K562 (cell line): ENCODE results near the gene TANK. TPM values are rescaled to one million over a fixed set of nuclear protein-coding genes. Genes with fewer than 3 reads are reported as not detected.

ENCODE experiments used
- ADNP ChIP-seq: fragments of 200-800 bp; sonication (Bioruptor generic); IDR thresholded peaks from 2 replicates; pipeline ENCODE4 v1.6.1; 2016; ENCODE audit warnings: missing genetic modification characterization, missing compliant biosample characterization
- FIP1L1 ChIP-seq: fragments of 200-400 bp; formaldehyde crosslinking; IDR thresholded peaks from 2 replicates; pipeline ENCODE4 v1.6.1; 2018; ENCODE audit warnings: mild to moderate bottlenecking, low read depth, low read length; ENCODE audit not compliant: poor library complexity, severe bottlenecking
- IRF2 ChIP-seq: sonication (generic); formaldehyde crosslinking; IDR thresholded peaks from 2 replicates; pipeline ENCODE4 v1.8.1; 2022; ENCODE audit warnings: mild to moderate bottlenecking, missing genetic modification reagents
- NFIX ChIP-seq: fragments of 250-450 bp; sonication (Bioruptor Pico); IDR thresholded peaks from 2 replicates; pipeline ENCODE4 v1.4.0; 2020; ENCODE audit warnings: low read depth, mild to moderate bottlenecking, moderate library complexity
- NONO ChIP-seq, 2 experiments: fragments of 200-400 bp in 1 of 2; fragments of 450-650 bp in 1 of 2; formaldehyde crosslinking in 1 of 2; IDR thresholded peaks; 2 replicates each; pipeline ENCODE4 v1.6.1; 2017; ENCODE audit warnings: low read depth in 2 of 2, mild to moderate bottlenecking in 2 of 2, moderate library complexity in 2 of 2, low read length in 1 of 2
- PTTG1 ChIP-seq: fragments of 450-650 bp; IDR thresholded peaks from 2 replicates; pipeline ENCODE4 v1.6.1; 2016; ENCODE audit warnings: low read depth, mild to moderate bottlenecking, missing genetic modification characterization, missing compliant biosample characterization
- SIN3B ChIP-seq: fragments of 450-650 bp; IDR thresholded peaks from 2 replicates; pipeline ENCODE4 v1.6.1; 2017; ENCODE audit warnings: low read depth, mild to moderate bottlenecking, moderate library complexity
- ZKSCAN1 ChIP-seq: fragments of 150-350 bp; IDR thresholded peaks from 2 replicates; pipeline ENCODE4 v1.6.1; 2016; ENCODE audit warnings: low read depth, low read length
- ZNF134 ChIP-seq: fragments of 250-450 bp; sonication (Bioruptor Pico); conservative IDR thresholded peaks from 2 replicates; pipeline ENCODE4 v1.4.0; 2020
- ZNF431 ChIP-seq: sonication (generic); formaldehyde crosslinking; IDR thresholded peaks from 2 replicates; pipeline ENCODE4 v1.8.0; 2022; ENCODE audit warnings: mild to moderate bottlenecking, missing genetic modification reagents
- polyA plus RNA-seq, 8 experiments: library from polyadenylated mRNA; depleted of rRNA in 4 of 8; stranded (reverse) in 5 of 8; unstranded in 3 of 8; fragments of >200 nt; fragmentation: Nextera tagmentation in 2 of 8; fragmentation: Illumina TruSeq in 1 of 8; extraction: Ambion mirVana in 2 of 8; extraction: Trizol in 1 of 8; gene quantifications; 2 replicates each; pipeline versions ENCODE4 v1.2.1 to v1.2.3, GENCODE V29; 2011 to 2014; ENCODE audit warnings: inconsistent platforms in 1 of 8, missing spikeins in 1 of 8
- total RNA-seq, 7 experiments: library from RNA; depleted of rRNA in 6 of 7; stranded (reverse); fragments of >200 nt in 6 of 7; fragmentation: Illumina TruSeq in 2 of 7; extraction: Trizol in 2 of 7; gene quantifications; 2 replicates each; pipeline versions ENCODE4 v1.2.1 to v1.2.3, GENCODE V29; 2011 to 2021; ENCODE audit warnings: low replicate concordance in 1 of 7
- TF ChIP-seq, protein P1 (sequence below): fragments of 450-650 bp; IDR thresholded peaks from 2 replicates; pipeline ENCODE4 v1.6.1; 2016; ENCODE audit warnings: low read depth
- TF ChIP-seq, protein P2 (sequence below): fragments of 250-450 bp; sonication (Bioruptor Pico); IDR thresholded peaks from 2 replicates; pipeline ENCODE4 v1.5.0; 2020; ENCODE audit warnings: mild to moderate bottlenecking
- TF ChIP-seq, protein P3 (sequence below): fragments of 450-650 bp; formaldehyde crosslinking; IDR thresholded peaks from 2 replicates; pipeline ENCODE4 v1.4.0; 2020; ENCODE audit warnings: mild to moderate bottlenecking, moderate library complexity
- TF ChIP-seq, protein P4 (sequence below): sonication (generic); formaldehyde crosslinking; IDR thresholded peaks from 2 replicates; pipeline ENCODE4 v1.8.1; 2022; ENCODE audit warnings: missing genetic modification reagents

Gene TANK
- total and polyA plus RNA-seq, 9 of the 15 experiments (the other 6 are each of a cell fraction or from before 2014, with no cell fraction given): 43.0 to 91.5 (median 54.4) TPM

DNA sequence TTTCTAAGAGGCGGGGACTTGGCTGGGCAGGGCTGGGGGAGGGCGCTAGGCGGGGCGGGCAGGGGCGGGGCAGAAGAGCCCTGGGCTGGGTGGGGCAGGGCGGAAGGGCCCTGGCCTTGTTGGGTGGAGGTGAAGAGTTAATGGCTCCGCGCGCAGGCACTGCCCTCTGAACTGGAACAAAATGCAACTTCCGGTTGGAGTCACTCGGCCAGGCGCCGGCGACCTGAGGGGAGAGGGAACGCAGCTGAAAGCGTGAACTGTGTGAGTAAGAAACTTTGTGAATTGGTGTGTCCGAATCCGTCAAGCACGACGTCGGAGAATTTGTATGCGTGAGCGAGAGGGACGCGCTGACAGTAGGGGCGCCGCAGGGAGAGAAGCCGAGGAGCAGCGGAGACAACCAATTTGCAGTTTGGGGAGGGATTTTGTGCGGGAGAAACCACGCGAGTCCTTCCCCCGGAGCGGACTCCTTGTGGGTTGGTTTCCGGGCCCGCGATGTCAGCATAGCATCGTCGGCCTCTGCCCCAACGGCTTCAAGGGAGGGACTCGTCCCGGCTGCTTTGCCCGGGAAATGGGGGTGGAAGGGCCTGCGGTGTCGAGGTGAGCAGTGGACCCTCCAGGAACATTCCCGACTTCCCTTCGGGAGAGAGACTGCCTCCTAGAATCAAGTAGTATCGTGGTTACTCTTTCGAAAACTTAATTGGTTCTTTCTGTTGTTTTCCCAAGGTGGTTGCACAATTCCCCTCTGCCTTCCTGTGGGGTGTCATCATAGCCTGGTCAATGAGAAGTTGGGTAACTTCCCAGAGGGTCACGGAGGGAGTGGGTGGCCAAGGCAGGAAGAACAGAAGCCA lies at the start of gene TANK (continued):
- TF ChIP-seq, protein P1, sequence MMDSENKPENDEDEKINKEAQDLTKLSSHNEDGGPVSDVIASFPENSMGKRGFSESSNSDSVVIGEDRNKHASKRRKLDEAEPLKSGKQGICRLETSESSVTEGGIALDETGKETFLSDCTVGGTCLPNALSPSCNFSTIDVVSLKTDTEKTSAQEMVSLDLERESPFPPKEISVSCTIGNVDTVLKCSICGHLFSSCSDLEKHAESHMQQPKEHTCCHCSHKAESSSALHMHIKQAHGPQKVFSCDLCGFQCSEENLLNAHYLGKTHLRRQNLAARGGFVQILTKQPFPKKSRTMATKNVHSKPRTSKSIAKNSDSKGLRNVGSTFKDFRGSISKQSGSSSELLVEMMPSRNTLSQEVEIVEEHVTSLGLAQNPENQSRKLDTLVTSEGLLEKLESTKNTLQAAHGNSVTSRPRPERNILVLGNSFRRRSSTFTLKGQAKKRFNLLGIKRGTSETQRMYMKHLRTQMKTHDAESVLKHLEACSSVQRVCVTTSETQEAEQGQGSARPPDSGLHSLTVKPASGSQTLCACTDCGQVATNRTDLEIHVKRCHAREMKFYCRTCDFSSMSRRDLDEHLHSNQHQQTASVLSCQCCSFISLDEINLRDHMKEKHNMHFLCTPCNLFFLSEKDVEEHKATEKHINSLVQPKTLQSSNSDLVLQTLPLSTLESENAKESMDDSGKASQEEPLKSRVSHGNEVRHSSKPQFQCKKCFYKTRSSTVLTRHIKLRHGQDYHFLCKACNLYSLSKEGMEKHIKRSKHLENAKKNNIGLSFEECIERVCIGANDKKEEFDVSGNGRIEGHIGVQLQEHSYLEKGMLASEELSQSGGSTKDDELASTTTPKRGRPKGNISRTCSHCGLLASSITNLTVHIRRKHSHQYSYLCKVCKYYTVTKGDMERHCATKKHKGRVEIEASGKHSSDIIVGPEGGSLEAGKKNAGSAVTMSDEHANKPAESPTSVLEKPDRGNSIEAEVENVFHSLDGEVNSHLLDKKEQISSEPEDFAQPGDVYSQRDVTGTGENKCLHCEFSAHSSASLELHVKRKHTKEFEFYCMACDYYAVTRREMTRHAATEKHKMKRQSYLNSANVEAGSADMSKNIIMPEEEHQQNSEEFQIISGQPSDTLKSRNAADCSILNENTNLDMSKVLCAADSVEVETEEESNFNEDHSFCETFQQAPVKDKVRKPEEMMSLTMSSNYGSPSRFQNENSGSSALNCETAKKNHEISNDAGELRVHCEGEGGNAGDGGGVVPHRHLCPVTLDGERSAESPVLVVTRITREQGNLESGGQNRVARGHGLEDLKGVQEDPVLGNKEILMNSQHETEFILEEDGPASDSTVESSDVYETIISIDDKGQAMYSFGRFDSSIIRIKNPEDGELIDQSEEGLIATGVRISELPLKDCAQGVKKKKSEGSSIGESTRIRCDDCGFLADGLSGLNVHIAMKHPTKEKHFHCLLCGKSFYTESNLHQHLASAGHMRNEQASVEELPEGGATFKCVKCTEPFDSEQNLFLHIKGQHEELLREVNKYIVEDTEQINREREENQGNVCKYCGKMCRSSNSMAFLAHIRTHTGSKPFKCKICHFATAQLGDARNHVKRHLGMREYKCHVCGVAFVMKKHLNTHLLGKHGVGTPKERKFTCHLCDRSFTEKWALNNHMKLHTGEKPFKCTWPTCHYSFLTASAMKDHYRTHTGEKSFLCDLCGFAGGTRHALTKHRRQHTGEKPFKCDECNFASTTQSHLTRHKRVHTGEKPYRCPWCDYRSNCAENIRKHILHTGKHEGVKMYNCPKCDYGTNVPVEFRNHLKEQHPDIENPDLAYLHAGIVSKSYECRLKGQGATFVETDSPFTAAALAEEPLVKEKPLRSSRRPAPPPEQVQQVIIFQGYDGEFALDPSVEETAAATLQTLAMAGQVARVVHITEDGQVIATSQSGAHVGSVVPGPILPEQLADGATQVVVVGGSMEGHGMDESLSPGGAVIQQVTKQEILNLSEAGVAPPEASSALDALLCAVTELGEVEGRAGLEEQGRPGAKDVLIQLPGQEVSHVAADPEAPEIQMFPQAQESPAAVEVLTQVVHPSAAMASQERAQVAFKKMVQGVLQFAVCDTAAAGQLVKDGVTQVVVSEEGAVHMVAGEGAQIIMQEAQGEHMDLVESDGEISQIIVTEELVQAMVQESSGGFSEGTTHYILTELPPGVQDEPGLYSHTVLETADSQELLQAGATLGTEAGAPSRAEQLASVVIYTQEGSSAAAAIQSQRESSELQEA: no peak
- TF ChIP-seq, protein P2, sequence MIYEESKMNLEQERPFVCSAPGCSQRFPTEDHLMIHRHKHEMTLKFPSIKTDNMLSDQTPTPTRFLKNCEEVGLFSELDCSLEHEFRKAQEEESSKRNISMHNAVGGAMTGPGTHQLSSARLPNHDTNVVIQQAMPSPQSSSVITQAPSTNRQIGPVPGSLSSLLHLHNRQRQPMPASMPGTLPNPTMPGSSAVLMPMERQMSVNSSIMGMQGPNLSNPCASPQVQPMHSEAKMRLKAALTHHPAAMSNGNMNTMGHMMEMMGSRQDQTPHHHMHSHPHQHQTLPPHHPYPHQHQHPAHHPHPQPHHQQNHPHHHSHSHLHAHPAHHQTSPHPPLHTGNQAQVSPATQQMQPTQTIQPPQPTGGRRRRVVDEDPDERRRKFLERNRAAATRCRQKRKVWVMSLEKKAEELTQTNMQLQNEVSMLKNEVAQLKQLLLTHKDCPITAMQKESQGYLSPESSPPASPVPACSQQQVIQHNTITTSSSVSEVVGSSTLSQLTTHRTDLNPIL: no peak
- no peak for TF ChIP-seq ZNF134
- TF ChIP-seq NFIX (CRISPR knock-in tag): no peak
- peak; percentile 75 for TF ChIP-seq ZNF431 (CRISPR knock-in tag)
- TF ChIP-seq PTTG1 (tag): no peak
- TF ChIP-seq, protein P3, sequence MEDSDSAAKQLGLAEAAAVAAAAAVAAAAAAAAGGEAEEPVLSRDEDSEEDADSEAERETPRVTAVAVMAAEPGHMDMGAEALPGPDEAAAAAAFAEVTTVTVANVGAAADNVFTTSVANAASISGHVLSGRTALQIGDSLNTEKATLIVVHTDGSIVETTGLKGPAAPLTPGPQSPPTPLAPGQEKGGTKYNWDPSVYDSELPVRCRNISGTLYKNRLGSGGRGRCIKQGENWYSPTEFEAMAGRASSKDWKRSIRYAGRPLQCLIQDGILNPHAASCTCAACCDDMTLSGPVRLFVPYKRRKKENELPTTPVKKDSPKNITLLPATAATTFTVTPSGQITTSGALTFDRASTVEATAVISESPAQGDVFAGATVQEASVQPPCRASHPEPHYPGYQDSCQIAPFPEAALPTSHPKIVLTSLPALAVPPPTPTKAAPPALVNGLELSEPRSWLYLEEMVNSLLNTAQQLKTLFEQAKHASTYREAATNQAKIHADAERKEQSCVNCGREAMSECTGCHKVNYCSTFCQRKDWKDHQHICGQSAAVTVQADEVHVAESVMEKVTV (CRISPR knock-in tag): no peak
- TF ChIP-seq, protein P4, sequence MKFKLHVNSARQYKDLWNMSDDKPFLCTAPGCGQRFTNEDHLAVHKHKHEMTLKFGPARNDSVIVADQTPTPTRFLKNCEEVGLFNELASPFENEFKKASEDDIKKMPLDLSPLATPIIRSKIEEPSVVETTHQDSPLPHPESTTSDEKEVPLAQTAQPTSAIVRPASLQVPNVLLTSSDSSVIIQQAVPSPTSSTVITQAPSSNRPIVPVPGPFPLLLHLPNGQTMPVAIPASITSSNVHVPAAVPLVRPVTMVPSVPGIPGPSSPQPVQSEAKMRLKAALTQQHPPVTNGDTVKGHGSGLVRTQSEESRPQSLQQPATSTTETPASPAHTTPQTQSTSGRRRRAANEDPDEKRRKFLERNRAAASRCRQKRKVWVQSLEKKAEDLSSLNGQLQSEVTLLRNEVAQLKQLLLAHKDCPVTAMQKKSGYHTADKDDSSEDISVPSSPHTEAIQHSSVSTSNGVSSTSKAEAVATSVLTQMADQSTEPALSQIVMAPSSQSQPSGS (CRISPR knock-in tag): no peak
- TF ChIP-seq SIN3B: peak; percentile 68
- TF ChIP-seq NONO (IDR thresholded peaks at IDR 0.05; ENCODE audit: low read depth in 2 of 2, low read length in 1 of 2): 0 out of 4 replicates have a peak, but pooled peaks of 1 of the 2 experiments have one; percentile 36
- no peak for TF ChIP-seq IRF2
- TF ChIP-seq FIP1L1: peak; percentile 34
- 0 out of 2 replicates have a peak, but pooled peaks have one; percentile 14 for TF ChIP-seq ZKSCAN1
- no peak for TF ChIP-seq ADNP
